ENCODE measurements around the gene IGFBP3.

GRCh38 chr7:45901566-45901965, 19.5 kb downstream of the IGFBP3 start:
- TF ChIP-seq CTCF (conservative IDR thresholded peaks at IDR 0.05 in 1 of 2, IDR thresholded peaks at IDR 0.05 in 1 of 2; ENCODE audit: extremely low read depth in 1 of 2, insufficient read depth in 1 of 2, low read depth in 1 of 2, low read length in 2 of 2) (no peak), EZH2 (IDR thresholded peaks at IDR 0.05; ENCODE audit: borderline replicate concordance, low read length) (no peak)
